Osteocyte (in vitro differentiated cells): Measurements from ENCODE around the gene TLCD5. TPM values are rescaled to one million over a fixed set of nuclear protein-coding genes. Genes with fewer than 3 reads are reported as not detected.

Source experiments
- DNase-seq: peaks from one replicate; pipeline ENCODE4 v3.0.0; 2021; ENCODE audit warnings: mixed read lengths; ENCODE audit not compliant: unreplicated experiment; ENCODE audit errors: extremely low spot score
- H3K27ac Mint-ChIP-seq: one replicate; pipeline ENCODE4 v1.8.0; 2021; ENCODE audit warnings: mild to moderate bottlenecking, mixed read lengths; ENCODE audit not compliant: unreplicated experiment
- H3K27me3 Mint-ChIP-seq: one replicate; pipeline ENCODE4 v1.8.0; 2021; ENCODE audit warnings: mixed read lengths; ENCODE audit not compliant: unreplicated experiment
- H3K36me3 Mint-ChIP-seq: one replicate; pipeline ENCODE4 v1.8.0; 2021; ENCODE audit warnings: mixed read lengths; ENCODE audit not compliant: unreplicated experiment
- H3K4me1 Mint-ChIP-seq: one replicate; pipeline ENCODE4 v1.8.0; 2021; ENCODE audit warnings: mixed read lengths; ENCODE audit not compliant: unreplicated experiment
- H3K4me3 Mint-ChIP-seq: one replicate; pipeline ENCODE4 v1.8.0; 2021; ENCODE audit warnings: mild to moderate bottlenecking, moderate library complexity, mixed read lengths; ENCODE audit not compliant: unreplicated experiment
- H3K9me3 Mint-ChIP-seq: one replicate; pipeline ENCODE4 v1.8.0; 2021; ENCODE audit warnings: mixed read lengths; ENCODE audit not compliant: unreplicated experiment
- total RNA-seq: library from RNA; stranded (reverse); gene quantifications from 2 replicates; pipeline ENCODE4 v1.2.1, GENCODE V29; 2021
- TF ChIP-seq, protein P1 (sequence below): fragments of 200-600 bp; sonication (generic); IDR thresholded peaks from 2 replicates; pipeline ENCODE4 v1.5.0; 2021; ENCODE audit warnings: antibody characterized with exemption, mild to moderate bottlenecking, moderate library complexity

The TLCD5 gene
- total RNA-seq, 1 donor from 2014 or later = 11.6 TPM

DNA sequence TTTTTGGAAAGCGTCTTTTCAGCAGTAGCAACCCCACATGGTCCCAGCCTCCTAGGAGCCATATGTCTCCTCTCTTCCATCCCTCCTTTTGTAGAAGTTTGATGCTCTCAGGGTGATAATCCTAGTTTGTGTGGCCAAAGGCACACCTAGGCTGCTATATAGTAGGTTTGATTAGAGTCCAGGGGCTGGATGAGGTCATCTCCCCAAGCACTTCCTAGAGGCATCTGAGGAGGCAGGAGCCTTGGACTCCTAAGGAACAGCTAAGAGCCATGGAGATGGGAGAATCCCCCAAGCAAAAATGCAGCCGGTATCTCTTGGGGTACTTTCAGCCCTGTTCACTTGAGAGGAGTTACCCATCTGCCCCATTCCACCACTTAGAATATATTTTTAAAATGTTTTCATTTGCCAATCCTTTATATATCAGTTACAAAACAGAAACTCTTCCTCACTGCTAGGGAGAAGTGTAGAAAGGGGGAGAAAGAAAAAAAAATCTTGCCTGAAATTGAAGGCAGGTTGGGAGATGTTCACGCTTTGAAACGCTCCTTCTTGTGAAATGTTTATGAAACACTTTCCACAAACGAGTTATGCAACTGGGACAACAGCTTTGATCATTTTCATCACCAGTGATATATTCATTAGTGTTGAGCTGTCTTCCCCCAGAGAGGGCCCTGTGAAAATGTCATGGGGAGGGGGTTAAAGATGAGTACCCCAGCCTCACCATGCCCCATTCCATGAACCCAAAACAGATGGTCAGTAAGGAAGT, 31.9 kb upstream of the TLCD5 start:
- no peak for DNase-seq
- H3K27me3 Mint-ChIP-seq = peaks cover 80% of the 10 kb centered on the region
- no peak overlapping the region for H3K27ac Mint-ChIP-seq
- no peaks in the 10 kb centered on the region for H3K4me1 Mint-ChIP-seq
- no peaks in the 10 kb centered on the region for H3K9me3 Mint-ChIP-seq
- H3K36me3 Mint-ChIP-seq = no peaks in the 10 kb centered on the region
- TF ChIP-seq, protein P1, sequence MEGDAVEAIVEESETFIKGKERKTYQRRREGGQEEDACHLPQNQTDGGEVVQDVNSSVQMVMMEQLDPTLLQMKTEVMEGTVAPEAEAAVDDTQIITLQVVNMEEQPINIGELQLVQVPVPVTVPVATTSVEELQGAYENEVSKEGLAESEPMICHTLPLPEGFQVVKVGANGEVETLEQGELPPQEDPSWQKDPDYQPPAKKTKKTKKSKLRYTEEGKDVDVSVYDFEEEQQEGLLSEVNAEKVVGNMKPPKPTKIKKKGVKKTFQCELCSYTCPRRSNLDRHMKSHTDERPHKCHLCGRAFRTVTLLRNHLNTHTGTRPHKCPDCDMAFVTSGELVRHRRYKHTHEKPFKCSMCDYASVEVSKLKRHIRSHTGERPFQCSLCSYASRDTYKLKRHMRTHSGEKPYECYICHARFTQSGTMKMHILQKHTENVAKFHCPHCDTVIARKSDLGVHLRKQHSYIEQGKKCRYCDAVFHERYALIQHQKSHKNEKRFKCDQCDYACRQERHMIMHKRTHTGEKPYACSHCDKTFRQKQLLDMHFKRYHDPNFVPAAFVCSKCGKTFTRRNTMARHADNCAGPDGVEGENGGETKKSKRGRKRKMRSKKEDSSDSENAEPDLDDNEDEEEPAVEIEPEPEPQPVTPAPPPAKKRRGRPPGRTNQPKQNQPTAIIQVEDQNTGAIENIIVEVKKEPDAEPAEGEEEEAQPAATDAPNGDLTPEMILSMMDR = no peak
- no peak overlapping the region for H3K4me3 Mint-ChIP-seq

- no peak overlapping the region for H3K27ac Mint-ChIP-seq
- DNase-seq = no peak
- peaks cover 80% of the 10 kb centered on the region for H3K27me3 Mint-ChIP-seq
- H3K4me1 Mint-ChIP-seq = no peaks in the 10 kb centered on the region
- no peak overlapping the region for H3K4me3 Mint-ChIP-seq
- TF ChIP-seq, protein P1 = no peak
- no peaks in the 10 kb centered on the region for H3K36me3 Mint-ChIP-seq
- H3K9me3 Mint-ChIP-seq = no peaks in the 10 kb centered on the region
Measured at GRCh38 chr11:120294096-120294495, 31.0 kb upstream of the TLCD5 start.

- no peaks in the 10 kb centered on the region for H3K36me3 Mint-ChIP-seq
- H3K4me3 Mint-ChIP-seq = no peak overlapping the region
- peaks cover 74% of the 10 kb centered on the region for H3K27me3 Mint-ChIP-seq
- H3K27ac Mint-ChIP-seq = no peak overlapping the region
- no peak for DNase-seq
- no peaks in the 10 kb centered on the region for H3K9me3 Mint-ChIP-seq
- no peaks in the 10 kb centered on the region for H3K4me1 Mint-ChIP-seq
- TF ChIP-seq, protein P1 = no peak
Measured at GRCh38 chr11:120295099-120295498, 30.0 kb upstream of the TLCD5 start.

DNA sequence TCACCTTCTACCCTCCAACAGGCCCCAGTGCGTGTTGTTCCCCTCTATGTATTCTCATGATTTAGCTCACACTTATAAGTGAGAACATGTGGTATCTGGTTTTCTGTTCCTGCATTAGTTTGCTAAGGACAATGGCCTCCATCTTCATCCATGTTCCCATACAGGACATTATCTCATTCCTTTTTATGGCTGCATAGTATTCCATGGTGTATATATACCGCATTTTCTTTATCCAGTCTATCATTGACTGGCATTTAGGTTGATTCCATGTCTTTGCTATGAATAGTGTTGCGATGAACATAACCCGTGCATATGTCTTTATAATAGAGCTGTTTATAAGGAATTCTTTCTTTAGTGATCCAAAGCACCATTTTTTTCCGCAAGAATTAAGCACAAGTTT, 28.5 kb upstream of the TLCD5 start:
- TF ChIP-seq, protein P1 = no peak
- Mint-ChIP-seq H3K9me3 (no peaks in the 10 kb centered on the region), H3K27ac (no peak overlapping the region), H3K4me1 (no peaks in the 10 kb centered on the region), H3K36me3 (no peaks in the 10 kb centered on the region), H3K27me3 (peaks cover 64% of the 10 kb centered on the region), H3K4me3 (no peak overlapping the region)
- no peak for DNase-seq

- no peak for DNase-seq
- Mint-ChIP-seq H3K4me3 (no peak overlapping the region), H3K4me1 (no peaks in the 10 kb centered on the region), H3K36me3 (no peaks in the 10 kb centered on the region), H3K27me3 (peaks cover 58% of the 10 kb centered on the region), H3K9me3 (no peaks in the 10 kb centered on the region), H3K27ac (no peak overlapping the region)
- TF ChIP-seq, protein P1 = no peak
Measured at GRCh38 chr11:120298461-120298860, 26.6 kb upstream of the TLCD5 start.
